HFFc6 (cell line): ENCODE data around the gene NXPE2. TPM values are rescaled to one million over a fixed set of nuclear protein-coding genes. Genes with fewer than 3 reads are reported as not detected.

ENCODE experiments used
- DNase-seq: peaks from one replicate; pipeline ENCODE4 v3.0.0-alpha.2; 2018
- H3K27ac Mint-ChIP-seq: 2 replicates; pipeline ENCODE4 v1.8.0; 2020; ENCODE audit warnings: mild to moderate bottlenecking, mixed read lengths
- H3K27me3 Mint-ChIP-seq: 2 replicates; pipeline ENCODE4 v1.8.0; 2021; ENCODE audit warnings: mild to moderate bottlenecking, moderate library complexity, mixed read lengths; ENCODE audit not compliant: insufficient read depth
- H3K36me3 Mint-ChIP-seq: 2 replicates; pipeline ENCODE4 v1.8.0; 2021; ENCODE audit warnings: low read depth, mixed read lengths
- H3K4me1 Mint-ChIP-seq: 2 replicates; pipeline ENCODE4 v1.8.0; 2020; ENCODE audit warnings: low read depth, mixed read lengths
- H3K4me3 Mint-ChIP-seq: 2 replicates; pipeline ENCODE4 v1.8.0; 2020; ENCODE audit warnings: mild to moderate bottlenecking, moderate library complexity, mixed read lengths
- H3K9me3 Mint-ChIP-seq: 2 replicates; pipeline ENCODE4 v1.8.0; 2020; ENCODE audit warnings: mild to moderate bottlenecking, mixed read lengths
- total RNA-seq, 6 experiments: library from RNA; stranded (reverse); fragmentation: NEBNext Ultra II Directional; extraction: Animal tissue kit (Norgen Biotek cat#: 25700); gene quantifications; 2 replicates in 1 of 6; 3 replicates in 5 of 6; pipeline ENCODE4 v1.2.3, GENCODE V29; 2021
- TF ChIP-seq, protein P1 (sequence below): fragments of 200-600 bp; sonication (generic); IDR thresholded peaks from 2 replicates; pipeline ENCODE4 v1.5.0; 2021; ENCODE audit warnings: antibody characterized with exemption, mild to moderate bottlenecking

Gene NXPE2
- total RNA-seq, 6 experiments from 2014 or later, result not detected

GRCh38 chr11:114664641-114665040, 13.7 kb upstream of the NXPE2 start:
- H3K27ac Mint-ChIP-seq, result no peak overlapping the region
- peaks cover 19% of the 10 kb centered on the region for H3K9me3 Mint-ChIP-seq
- H3K4me1 Mint-ChIP-seq, result no peaks in the 10 kb centered on the region
- no peak overlapping the region for H3K4me3 Mint-ChIP-seq
- no peaks in the 10 kb centered on the region; the same call in 1 of the 2 replicates for H3K27me3 Mint-ChIP-seq
- TF ChIP-seq, protein P1, sequence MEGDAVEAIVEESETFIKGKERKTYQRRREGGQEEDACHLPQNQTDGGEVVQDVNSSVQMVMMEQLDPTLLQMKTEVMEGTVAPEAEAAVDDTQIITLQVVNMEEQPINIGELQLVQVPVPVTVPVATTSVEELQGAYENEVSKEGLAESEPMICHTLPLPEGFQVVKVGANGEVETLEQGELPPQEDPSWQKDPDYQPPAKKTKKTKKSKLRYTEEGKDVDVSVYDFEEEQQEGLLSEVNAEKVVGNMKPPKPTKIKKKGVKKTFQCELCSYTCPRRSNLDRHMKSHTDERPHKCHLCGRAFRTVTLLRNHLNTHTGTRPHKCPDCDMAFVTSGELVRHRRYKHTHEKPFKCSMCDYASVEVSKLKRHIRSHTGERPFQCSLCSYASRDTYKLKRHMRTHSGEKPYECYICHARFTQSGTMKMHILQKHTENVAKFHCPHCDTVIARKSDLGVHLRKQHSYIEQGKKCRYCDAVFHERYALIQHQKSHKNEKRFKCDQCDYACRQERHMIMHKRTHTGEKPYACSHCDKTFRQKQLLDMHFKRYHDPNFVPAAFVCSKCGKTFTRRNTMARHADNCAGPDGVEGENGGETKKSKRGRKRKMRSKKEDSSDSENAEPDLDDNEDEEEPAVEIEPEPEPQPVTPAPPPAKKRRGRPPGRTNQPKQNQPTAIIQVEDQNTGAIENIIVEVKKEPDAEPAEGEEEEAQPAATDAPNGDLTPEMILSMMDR, result no peak
- no peak for DNase-seq
- no peaks in the 10 kb centered on the region for H3K36me3 Mint-ChIP-seq

- H3K36me3 Mint-ChIP-seq, result no peaks in the 10 kb centered on the region
- no peaks in the 10 kb centered on the region for H3K4me1 Mint-ChIP-seq
- peaks cover 32% of the 10 kb centered on the region for H3K9me3 Mint-ChIP-seq
- no peak for DNase-seq
- no peak overlapping the region for H3K27ac Mint-ChIP-seq
- H3K27me3 Mint-ChIP-seq, result no peaks in the 10 kb centered on the region; the same call in 1 of the 2 replicates
- no peak overlapping the region for H3K4me3 Mint-ChIP-seq
- TF ChIP-seq, protein P1, result no peak
Observed at GRCh38 chr11:114666760-114667159, 11.6 kb upstream of the NXPE2 start.

DNA sequence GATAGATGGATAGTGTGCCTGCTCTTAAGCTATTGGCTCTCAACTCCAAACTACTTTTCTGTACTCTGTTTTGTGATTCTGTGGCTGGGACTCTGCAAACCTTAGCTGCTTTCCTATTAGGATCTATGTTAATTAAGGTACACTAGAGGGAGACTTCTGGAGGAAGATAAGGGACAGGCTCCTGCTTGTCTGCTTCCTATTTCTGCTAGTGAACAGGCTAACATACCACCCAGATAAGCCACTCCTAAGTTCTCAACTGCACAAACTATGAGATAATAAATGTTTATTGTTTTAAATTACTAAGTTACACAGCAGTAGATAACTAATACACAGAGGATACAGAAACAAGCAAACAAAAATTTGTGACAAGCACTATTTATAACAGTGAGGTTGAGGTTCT, 10.2 kb upstream of the NXPE2 start:
- no peaks in the 10 kb centered on the region for H3K36me3 Mint-ChIP-seq

GRCh38 chr11:114673661-114674060, 4.7 kb upstream of the NXPE2 start:
- no peak overlapping the region for H3K4me3 Mint-ChIP-seq
- H3K9me3 Mint-ChIP-seq, result peaks cover 38% of the 10 kb centered on the region
- H3K27me3 Mint-ChIP-seq, result no peaks in the 10 kb centered on the region

More for the DNA sequence above, 10.2 kb upstream of the NXPE2 start:
- Mint-ChIP-seq H3K4me3 (no peak overlapping the region), H3K9me3 (peaks cover 39% of the 10 kb centered on the region), H3K27me3 (no peaks in the 10 kb centered on the region; the same call in 1 of the 2 replicates), H3K27ac (no peak overlapping the region), H3K4me1 (no peaks in the 10 kb centered on the region)
- TF ChIP-seq, protein P1, result no peak
- DNase-seq, result no peak

DNA sequence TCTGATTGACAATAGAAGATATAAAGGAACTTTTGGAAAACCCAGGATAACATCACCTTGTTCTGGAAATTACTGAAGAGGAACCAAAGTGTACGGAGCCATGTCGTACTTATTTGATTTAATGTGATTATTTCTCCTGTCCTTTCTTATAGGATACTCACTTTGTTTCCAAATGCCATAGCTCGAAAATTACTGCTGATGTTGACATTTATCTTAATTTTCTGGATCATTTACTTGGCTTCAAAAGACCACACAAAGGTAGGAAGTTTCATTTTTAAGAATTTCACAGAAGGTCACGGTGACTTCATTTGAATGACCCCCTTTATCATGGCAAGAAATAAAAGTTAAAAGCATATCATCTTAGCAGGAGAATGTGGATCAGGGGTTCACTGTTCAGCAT, 1.2 kb downstream of the NXPE2 start:
- TF ChIP-seq, protein P1, result no peak
- H3K4me3 Mint-ChIP-seq, result no peak overlapping the region
- no peaks in the 10 kb centered on the region for H3K4me1 Mint-ChIP-seq
- 0 out of 2 replicates have a peak, but pooled peaks cover 4% of the 10 kb centered on the region for H3K36me3 Mint-ChIP-seq
- DNase-seq, result no peak
- H3K27me3 Mint-ChIP-seq, result no peaks in the 10 kb centered on the region
- H3K27ac Mint-ChIP-seq, result no peak overlapping the region
- H3K9me3 Mint-ChIP-seq, result peaks cover 37% of the 10 kb centered on the region

More at GRCh38 chr11:114673661-114674060, 4.7 kb upstream of the NXPE2 start:
- Mint-ChIP-seq H3K36me3 (no peaks in the 10 kb centered on the region), H3K27ac (no peak overlapping the region), H3K4me1 (no peaks in the 10 kb centered on the region)
- DNase-seq, result no peak
- TF ChIP-seq, protein P1, result no peak

DNA sequence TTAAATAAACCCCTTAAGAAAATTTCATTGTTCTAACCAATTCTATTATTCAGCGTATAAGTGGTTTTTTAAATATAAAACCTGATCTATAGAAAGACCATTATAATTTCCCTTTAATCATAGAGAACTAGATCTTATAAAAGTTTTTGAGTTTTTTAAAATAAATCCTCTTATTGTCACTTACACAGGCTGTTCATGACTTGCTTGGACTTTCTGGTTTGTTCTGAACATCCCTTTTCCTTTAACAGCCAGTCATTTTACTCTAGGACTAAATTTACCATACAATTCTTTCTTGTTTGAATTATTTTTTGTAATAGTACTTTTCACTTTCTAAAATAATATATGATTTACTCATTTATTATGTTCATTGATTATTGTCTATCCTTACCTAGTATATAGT, 4.7 kb downstream of the NXPE2 start:
- Mint-ChIP-seq H3K27me3 (no peaks in the 10 kb centered on the region), H3K36me3 (0 out of 2 replicates have a peak, but pooled peaks cover 4% of the 10 kb centered on the region), H3K9me3 (peaks cover 42% of the 10 kb centered on the region), H3K4me3 (no peak overlapping the region), H3K4me1 (no peaks in the 10 kb centered on the region), H3K27ac (no peak overlapping the region)
- TF ChIP-seq, protein P1, result no peak
- DNase-seq, result no peak
